Mesothelial cell of epicardium (in vitro differentiated cells): ENCODE measurements around the gene REPS1. TPM values are rescaled to one million over a fixed set of nuclear protein-coding genes. Genes with fewer than 3 reads are reported as not detected.
"Not testable (repeated sequence)": the region's sequence is repeated elsewhere in the genome, so short reads cannot be mapped to it uniquely, and the experiment has no call there.

Experiments used
- DNase-seq, 2 experiments: peaks; one replicate each; pipeline ENCODE4 v3.0.0; 2021; ENCODE audit warnings: low spot score in 2 of 2; ENCODE audit not compliant: unreplicated experiment in 2 of 2
- H3K27ac Mint-ChIP-seq: 2 replicates; pipeline ENCODE4 v1.8.0; 2021; ENCODE audit warnings: mixed read lengths
- H3K27me3 Mint-ChIP-seq: 2 replicates; pipeline ENCODE4 v1.8.0; 2021; ENCODE audit warnings: low read depth, mixed read lengths
- H3K36me3 Mint-ChIP-seq: 2 replicates; pipeline ENCODE4 v1.8.0; 2021; ENCODE audit warnings: mixed read lengths
- H3K4me1 Mint-ChIP-seq: 2 replicates; pipeline ENCODE4 v1.8.0; 2021; ENCODE audit warnings: mixed read lengths
- H3K4me3 Mint-ChIP-seq: 2 replicates; pipeline ENCODE4 v1.8.0; 2021; ENCODE audit warnings: mild to moderate bottlenecking, moderate library complexity, mixed read lengths
- H3K9me3 Mint-ChIP-seq: 2 replicates; pipeline ENCODE4 v1.8.0; 2021; ENCODE audit warnings: mixed read lengths
- CTCF ChIP-seq: fragments of 200-600 bp; sonication (generic); IDR thresholded peaks from one replicate; pipeline ENCODE4 v1.5.0; 2021; ENCODE audit warnings: antibody characterized with exemption; ENCODE audit not compliant: unreplicated experiment
- total RNA-seq: library from RNA; stranded (reverse); gene quantifications from 3 replicates; pipeline ENCODE4 v1.2.1, GENCODE V29; 2021

The REPS1 gene
- total RNA-seq, 1 donor from 2014 or later = 95.4 TPM

DNA sequence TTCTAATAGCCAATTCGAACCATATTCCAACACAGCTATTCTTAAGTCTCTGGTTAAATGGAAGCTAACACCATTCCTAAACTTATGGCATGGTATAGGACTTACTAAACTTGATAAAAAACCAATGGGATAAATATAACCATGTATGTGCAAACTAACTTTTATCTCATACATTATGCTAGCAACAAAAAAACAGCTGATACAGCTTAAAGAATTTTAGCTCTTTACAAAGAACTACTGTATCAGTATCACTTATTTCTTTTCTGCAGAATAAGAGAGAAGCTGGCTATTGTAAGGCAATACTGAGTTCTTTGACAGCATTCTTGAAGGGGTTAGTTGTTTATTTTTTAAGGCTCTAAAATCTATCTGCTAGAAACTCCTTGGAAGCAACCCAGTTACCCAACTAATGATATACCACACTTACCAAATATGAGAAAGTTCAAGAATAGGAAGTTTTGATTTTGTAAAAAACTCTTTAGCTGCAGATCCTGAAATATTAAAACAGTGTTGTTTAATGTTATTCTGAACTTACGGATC is 44.9 kb downstream of the REPS1 start:
- no peak overlapping the region for H3K4me3 Mint-ChIP-seq
- no peak overlapping the region for H3K27ac Mint-ChIP-seq
- TF ChIP-seq CTCF = no peak
- peaks cover under 1% of the 10 kb centered on the region for H3K9me3 Mint-ChIP-seq
- peaks cover 25% of the 10 kb centered on the region for H3K36me3 Mint-ChIP-seq
- no peaks in the 10 kb centered on the region for H3K27me3 Mint-ChIP-seq
- peaks cover 8% of the 10 kb centered on the region for H3K4me1 Mint-ChIP-seq
- no peak for DNase-seq

GRCh38 chr6:138936873-138937272 is 51.2 kb downstream of the REPS1 start:
- H3K27ac Mint-ChIP-seq, H3K27me3 Mint-ChIP-seq, DNase-seq, H3K4me3 Mint-ChIP-seq, H3K4me1 Mint-ChIP-seq: not testable (repeated sequence)
- Mint-ChIP-seq H3K9me3 (peaks cover 17% of the 10 kb centered on the region), H3K36me3 (peaks cover 41% of the 10 kb centered on the region)

DNA sequence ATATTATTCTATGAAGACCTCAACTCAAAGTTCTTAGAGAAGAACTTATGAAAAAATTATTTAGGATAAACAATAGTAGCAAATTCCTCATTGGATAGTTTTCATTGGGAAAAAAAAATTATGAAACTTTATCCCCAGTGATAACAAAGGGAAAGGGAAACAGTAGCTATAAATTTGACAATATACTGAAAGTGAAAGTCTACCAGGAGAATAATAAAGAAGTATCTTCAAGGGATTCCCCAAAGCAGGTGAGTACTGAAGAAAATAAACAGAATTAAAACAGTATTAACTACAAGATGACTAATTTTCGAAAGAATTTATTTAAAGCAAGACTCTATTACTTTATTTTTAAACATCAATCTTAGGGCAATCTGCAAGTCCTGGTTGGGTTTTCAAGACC is 56.4 kb downstream of the REPS1 start:
- H3K4me3 Mint-ChIP-seq = no peak overlapping the region
- H3K9me3 Mint-ChIP-seq = peaks cover 5% of the 10 kb centered on the region
- peak overlapping the region; percentile 16 for H3K27ac Mint-ChIP-seq
- H3K27me3 Mint-ChIP-seq = no peaks in the 10 kb centered on the region
- H3K4me1 Mint-ChIP-seq = peaks cover 4% of the 10 kb centered on the region
- peaks cover 32% of the 10 kb centered on the region for H3K36me3 Mint-ChIP-seq
- TF ChIP-seq CTCF = no peak
- DNase-seq = no peak

DNA sequence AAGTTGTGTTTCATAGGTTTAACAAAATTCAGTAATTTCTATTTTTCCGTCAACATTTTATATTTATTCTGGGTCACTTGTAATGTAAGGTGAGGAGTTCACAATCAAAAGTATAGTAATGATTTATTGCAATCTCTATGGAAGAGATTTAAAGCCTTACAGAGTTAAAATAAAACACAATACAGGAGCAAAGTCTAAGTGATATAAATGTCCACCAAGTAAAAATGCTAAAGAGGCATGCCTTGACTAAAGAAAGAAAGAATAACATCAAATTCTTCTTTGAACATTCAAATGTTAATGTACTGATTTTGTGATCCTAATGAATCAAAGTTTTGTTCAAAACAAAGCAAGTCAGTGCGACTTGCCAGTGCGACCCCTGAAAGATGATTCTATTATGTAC is 61.5 kb downstream of the REPS1 start:
- DNase-seq = no peak
- TF ChIP-seq CTCF = no peak
- Mint-ChIP-seq H3K9me3 (no peaks in the 10 kb centered on the region), H3K4me3 (no peak overlapping the region), H3K27ac (peak overlapping the region; percentile 3), H3K4me1 (peaks cover 19% of the 10 kb centered on the region), H3K27me3 (no peaks in the 10 kb centered on the region), H3K36me3 (peaks cover 13% of the 10 kb centered on the region)

DNA sequence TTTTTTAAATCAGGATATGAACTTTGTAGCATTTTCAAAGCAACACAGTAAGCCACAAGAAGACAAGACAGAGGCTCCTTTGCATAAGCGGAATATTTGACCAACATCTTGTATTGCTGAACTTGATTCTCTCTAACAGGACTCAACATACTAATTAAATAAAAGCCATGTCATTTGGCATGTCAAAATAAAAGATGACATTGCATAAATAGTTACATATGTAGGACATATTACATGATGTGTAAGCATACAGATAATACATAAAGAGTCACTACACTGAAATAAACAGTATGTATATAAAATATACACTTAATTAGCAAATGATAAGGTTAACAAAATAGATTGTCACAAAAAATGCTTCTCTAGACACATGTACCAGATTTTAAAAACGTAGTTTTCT is 62.2 kb downstream of the REPS1 start:
- Mint-ChIP-seq H3K27me3 (no peaks in the 10 kb centered on the region), H3K4me1 (peaks cover 19% of the 10 kb centered on the region), H3K36me3 (peaks cover 13% of the 10 kb centered on the region), H3K27ac (peak overlapping the region; percentile 57), H3K4me3 (no peak overlapping the region), H3K9me3 (no peaks in the 10 kb centered on the region)
- no peak for DNase-seq
- TF ChIP-seq CTCF = no peak

DNA sequence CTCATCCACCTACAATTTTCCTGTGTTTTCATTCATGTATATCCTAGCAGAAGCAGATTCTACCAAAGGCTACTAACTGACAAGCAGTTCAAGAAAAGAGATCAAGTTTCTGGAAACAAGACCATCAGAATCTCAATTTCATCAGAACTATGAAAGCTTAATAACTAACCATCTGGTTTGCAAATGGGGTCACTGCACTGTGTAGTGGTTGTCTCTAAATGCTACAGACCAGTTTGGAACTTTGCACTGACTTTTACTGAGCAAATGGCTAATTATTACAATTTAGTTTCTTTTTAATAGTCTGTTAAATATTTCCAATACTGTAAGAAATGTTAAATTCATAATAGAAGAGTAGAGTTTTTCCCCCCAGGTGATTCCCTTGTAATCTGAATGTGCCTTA is 64.5 kb downstream of the REPS1 start:
- H3K36me3 Mint-ChIP-seq = peaks cover 14% of the 10 kb centered on the region
- no peak overlapping the region for H3K4me3 Mint-ChIP-seq
- H3K4me1 Mint-ChIP-seq = peaks cover 19% of the 10 kb centered on the region

More for the DNA sequence above, 64.5 kb downstream of the REPS1 start:
- no peak for DNase-seq
- H3K27me3 Mint-ChIP-seq = no peaks in the 10 kb centered on the region
- no peak for TF ChIP-seq CTCF
- H3K9me3 Mint-ChIP-seq = no peaks in the 10 kb centered on the region
- H3K27ac Mint-ChIP-seq = no peak overlapping the region
